ENCODE measurements around the gene RGL1.

GRCh38 chr1:183787704-183788103 is 17.2 kb upstream of the RGL1 start:
- TF ChIP-seq, protein P1, sequence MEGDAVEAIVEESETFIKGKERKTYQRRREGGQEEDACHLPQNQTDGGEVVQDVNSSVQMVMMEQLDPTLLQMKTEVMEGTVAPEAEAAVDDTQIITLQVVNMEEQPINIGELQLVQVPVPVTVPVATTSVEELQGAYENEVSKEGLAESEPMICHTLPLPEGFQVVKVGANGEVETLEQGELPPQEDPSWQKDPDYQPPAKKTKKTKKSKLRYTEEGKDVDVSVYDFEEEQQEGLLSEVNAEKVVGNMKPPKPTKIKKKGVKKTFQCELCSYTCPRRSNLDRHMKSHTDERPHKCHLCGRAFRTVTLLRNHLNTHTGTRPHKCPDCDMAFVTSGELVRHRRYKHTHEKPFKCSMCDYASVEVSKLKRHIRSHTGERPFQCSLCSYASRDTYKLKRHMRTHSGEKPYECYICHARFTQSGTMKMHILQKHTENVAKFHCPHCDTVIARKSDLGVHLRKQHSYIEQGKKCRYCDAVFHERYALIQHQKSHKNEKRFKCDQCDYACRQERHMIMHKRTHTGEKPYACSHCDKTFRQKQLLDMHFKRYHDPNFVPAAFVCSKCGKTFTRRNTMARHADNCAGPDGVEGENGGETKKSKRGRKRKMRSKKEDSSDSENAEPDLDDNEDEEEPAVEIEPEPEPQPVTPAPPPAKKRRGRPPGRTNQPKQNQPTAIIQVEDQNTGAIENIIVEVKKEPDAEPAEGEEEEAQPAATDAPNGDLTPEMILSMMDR (IDR thresholded peaks at IDR 0.05): no peak
- TF ChIP-seq POLR2AphosphoS5 (IDR thresholded peaks at IDR 0.05): no peak
- no peak for TF ChIP-seq POLR2A (IDR thresholded peaks at IDR 0.05)
- no peak for TF ChIP-seq EP300 (IDR thresholded peaks at IDR 0.05)
